ENCODE results near the gene LRP3.
"Not testable (repeated sequence)": the region's sequence is repeated elsewhere in the genome, so short reads cannot be mapped to it uniquely, and the experiment has no call there.

The LRP3 gene

GRCh38 chr19:33220115-33220514 is 26.0 kb downstream of the LRP3 start:
- DNase-seq, result no peak

GRCh38 chr19:33220735-33221134 is 26.6 kb downstream of the LRP3 start:
- no peak for DNase-seq

DNA sequence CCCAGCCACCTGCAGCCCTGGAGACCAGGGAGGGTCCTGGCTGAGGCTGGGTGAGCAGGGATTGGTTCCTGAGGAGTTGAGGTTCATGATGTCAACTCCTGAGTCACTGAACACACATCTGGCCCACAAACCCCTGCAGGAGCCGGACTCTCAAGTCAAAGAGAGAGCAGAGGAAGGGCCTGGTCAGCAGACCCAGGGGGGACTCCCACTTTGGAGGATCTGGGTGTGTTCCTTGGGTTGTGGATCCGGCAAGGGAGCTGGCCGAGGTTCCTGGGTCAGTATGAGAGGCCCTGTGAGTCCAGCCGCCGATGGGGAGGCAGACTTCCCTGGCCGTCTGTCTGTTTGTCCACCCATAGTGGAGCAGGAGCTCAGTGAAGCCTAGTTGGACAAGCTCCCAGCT is 27.5 kb downstream of the LRP3 start:
- DNase-seq, result no peak

DNA sequence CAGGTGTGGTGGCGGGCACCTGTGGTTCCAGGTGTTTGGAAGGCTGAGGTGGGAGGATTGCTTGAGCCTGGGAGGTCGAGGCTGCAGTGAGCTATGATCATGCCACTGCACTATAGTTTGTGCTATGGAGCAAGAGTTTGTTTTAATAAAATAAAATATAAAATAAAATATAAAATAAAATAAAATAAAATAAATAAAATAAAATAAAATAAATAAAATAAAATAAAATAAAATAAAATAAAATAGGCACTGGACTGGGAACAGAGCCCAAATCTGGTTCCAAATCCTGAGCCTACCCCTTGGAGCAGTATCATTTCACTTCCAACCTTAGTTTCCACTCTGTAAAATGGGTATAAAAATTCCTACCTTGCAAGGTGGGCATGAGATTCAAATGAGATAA is 28.1 kb downstream of the LRP3 start:
- DNase-seq, result not testable (repeated sequence)

- no peak for DNase-seq
Observed at GRCh38 chr19:33224694-33225457, 30.7 kb downstream of the LRP3 start.

- DNase-seq, result no peak
Observed at GRCh38 chr19:33225458-33225926, 31.4 kb downstream of the LRP3 start, which contains the start of gene SLC7A10. TSS of gene SLC7A10 (minus strand) at chr19:33225850. CDS start at chr19:33225703, 147 bp downstream.

DNA sequence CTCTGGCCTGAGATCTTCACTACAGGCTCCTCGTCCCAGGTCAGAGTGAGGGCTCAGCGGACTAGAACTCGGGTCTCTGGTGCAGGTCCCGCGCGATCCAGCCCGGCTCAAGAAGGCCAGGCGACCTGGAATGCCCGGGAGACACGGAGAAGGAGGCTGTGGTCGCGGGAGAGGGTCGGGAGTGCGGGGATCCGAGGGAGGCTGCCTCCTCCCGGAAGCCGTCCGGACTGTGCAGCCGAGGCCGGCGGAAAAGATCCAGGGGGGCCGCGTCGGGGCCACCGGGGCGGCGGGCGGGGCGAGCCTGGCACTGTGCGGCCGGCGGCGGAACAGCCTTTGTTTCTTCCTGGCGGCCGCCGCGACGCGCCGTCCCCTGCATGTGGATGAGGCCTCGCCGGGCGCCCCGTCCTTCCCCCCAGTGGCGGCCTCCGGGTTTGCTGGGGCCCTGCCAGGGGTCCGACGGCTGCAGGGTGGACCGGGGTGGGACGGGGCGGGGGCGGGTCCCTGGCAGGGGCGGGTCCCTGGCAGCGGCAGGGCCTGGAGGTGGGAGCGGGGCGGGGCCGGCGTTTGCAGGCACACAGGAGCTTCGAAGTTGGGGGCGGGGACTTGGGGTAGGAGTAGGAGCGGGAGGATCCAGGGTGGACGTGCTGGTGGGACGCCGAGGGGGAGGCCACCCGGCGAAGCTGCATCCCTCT is 32.6 kb downstream of the LRP3 start:
- no peak for DNase-seq

DNA sequence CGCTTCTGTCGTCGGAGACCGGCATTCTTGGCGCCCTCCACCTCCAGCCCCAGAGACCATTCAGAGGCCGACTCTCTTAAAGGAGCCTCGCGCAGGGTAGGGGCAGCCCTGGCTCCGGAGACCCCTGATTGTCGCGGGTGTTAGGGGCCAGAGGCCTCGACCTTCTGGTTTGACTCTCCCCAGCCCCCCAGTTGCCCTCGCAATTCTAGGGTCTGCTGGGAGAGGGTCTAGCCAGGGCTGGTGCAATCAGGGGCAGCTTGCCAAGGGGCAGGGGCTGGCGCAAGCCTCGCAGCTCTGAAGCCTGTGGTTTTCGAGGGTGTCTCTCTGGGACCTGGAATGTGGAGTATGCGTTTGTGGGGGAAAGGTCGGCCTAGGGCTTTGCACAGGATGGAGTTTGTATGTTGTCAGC is 33.1 kb downstream of the LRP3 start:
- DNase-seq, result peak; percentile 45

GRCh38 chr19:33227870-33228599 is 33.9 kb downstream of the LRP3 start:
- no peak for DNase-seq

DNA sequence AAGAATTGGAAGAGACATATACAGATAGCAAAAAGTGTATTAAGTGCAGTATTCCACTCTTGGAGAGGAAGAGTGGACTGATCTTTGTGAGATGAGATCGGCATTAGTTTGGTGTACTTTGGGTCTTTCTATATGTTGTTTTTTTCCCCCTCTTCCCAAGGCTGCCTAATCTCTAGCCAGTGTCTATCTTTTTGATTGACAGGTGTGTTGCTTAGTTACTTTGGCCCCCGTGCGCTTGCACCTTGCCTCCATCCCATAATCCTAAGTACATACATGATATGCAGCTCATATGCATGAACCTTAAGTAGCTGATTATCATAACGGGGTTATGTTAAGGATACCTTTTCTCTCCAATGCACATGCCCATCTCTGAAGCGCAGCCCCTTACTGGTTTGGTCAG is 35.8 kb downstream of the LRP3 start:
- no peak for DNase-seq

GRCh38 chr19:33231511-33231910 is 37.4 kb downstream of the LRP3 start:
- DNase-seq, result peak; percentile 20

GRCh38 chr19:33232656-33233055 is 38.5 kb downstream of the LRP3 start:
- DNase-seq, result no peak

DNA sequence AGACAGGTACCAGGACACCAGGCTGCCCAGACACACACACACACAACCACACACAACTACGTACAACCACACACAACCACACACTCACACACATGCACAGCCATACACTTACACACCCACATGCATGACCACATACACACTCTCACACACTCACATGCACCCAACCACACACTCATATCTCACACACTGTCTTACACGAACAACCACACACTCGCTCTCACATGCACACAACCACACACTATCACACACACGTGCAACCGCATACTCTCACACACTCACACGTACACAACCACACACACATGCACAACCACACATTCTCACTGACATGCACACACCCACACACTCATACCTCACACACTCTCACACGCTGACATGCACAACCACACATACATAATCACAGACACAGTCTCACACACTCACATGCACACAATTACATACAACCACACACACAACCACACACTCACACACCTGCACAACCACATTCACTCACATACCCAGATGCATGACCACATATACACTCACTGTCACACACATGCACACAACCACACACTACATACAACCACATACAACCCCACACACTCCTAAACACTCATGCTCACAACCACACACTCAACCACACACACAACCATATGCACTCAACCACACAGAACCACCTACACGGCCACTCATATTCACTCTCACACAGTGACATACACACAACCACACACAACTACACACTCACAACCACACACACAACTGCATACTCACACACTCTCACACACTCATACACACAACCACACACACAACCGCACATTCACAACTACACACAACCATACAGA is 39.1 kb downstream of the LRP3 start:
- DNase-seq, result no peak

DNA sequence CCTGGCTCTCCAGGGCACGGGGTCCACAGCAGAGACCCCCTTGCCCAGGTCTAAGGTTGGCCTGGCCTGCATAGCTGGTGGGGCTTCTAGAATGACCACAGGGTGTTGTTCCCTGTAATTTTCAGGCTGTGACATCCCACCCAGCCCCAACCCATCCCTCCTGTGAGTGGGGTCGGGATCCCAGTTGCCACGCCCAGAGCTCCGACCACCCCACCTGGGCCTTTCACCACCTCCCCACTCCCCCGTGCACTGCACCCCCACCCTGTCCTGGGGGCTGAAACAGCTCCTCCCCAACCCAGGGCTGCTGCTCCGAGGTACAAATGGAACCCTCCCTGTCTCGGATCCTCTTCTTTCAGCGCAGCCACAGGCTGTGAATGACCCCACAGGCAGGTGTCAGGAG is 40.0 kb downstream of the LRP3 start:
- no peak for DNase-seq

GRCh38 chr19:33234736-33235135 is 40.6 kb downstream of the LRP3 start:
- DNase-seq, result no peak

- DNase-seq, result peak; percentile 47
Observed at GRCh38 chr19:33235269-33235995, 41.3 kb downstream of the LRP3 start.

DNA sequence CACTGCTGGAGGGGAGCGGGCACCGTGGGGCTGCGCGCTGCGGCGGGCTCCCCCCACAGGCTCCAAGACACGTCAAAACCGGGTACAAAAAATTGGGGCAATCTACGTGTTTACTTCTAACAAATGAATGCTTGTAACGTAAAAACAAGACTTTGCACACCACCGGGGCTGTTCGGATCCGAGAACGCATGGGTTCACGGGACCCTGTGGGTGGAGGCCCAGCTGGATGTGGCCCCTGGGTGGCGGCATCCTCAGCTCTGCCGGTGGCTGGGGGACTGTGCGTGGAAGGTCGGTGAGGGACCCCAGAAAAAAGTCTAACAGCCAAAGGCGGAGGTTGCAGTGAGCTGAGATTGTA is 41.8 kb downstream of the LRP3 start:
- DNase-seq, result no peak

- DNase-seq, result no peak
Observed at GRCh38 chr19:33236696-33237390, 42.7 kb downstream of the LRP3 start.

- DNase-seq, result no peak
Observed at GRCh38 chr19:33238481-33239149, 44.5 kb downstream of the LRP3 start.

DNA sequence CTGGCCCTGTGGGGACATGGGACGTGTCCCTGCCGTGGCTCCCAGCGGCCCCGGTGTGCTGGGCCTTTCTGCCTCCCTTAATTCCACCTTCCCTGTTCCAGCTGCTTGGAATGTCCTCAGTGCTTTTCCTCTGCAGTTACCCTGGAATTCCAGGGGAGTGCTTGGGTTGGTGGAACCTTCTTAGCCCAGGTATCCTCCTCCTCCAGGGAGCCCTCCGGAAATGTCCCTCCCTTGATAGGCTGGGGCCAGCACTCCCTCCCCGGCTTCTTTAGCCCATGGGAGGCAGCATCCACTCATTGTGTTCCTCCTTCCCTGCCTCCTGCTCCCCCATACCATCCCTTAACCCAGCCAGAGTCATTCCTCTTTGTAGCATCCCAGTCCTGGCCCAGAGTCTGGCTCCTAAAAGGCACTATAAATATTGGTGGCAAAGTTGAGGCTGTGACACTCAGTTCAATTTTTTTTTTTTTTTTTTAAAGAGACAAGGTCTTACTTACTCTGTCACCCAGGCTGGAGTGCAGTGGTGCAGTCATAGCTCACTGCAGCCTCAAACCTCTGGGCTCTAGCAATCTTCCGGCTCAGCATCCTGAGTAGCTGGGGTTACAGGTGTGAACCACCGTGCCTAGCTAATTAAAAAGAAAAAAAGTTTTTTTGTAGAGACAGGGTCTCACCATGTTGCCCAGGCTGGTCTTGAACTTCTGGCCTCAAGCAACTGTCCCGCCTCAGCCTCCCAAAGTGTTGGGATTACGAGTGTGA is 45.3 kb downstream of the LRP3 start:
- DNase-seq, result no peak

Measured in fibroblast of skin of right quadriceps (primary cell).